Right ventricle myocardium superior (tissue), 1 donor: Measurements from ENCODE around the gene NCOA5. TPM values are rescaled to one million over a fixed set of nuclear protein-coding genes. Genes with fewer than 3 reads are reported as not detected.

ENCODE experiments used
- ATAC-seq: fragments of 200-7000 bp; cut with Tn5 transposase; one replicate; pipeline ENCODE4 v1.9.1; 2020; ENCODE audit warnings: mild to moderate bottlenecking; ENCODE audit not compliant: poor library complexity
- DNase-seq: peaks from one replicate; pipeline ENCODE4 v3.0.0-alpha.2; 2020
- intact Hi-C: fragments of 100-400 bp; cut with DNase I; formaldehyde crosslinking; loops from one replicate; pipeline ENCODE4 v1.11.2; 2022
- total RNA-seq: library from RNA; stranded (reverse); fragmentation: NEBNext Ultra II Directional; extraction: Animal tissue kit (Norgen Biotek cat#: 25700); gene quantifications from one replicate; pipeline ENCODE4 v1.2.1, GENCODE V29; 2021
- donor health status: DM: no; HTN: yes; CAD: no; lungs with severe emphysema.

The NCOA5 gene
- total RNA-seq, 1 donor from 2014 or later: 23.0 TPM

DNA sequence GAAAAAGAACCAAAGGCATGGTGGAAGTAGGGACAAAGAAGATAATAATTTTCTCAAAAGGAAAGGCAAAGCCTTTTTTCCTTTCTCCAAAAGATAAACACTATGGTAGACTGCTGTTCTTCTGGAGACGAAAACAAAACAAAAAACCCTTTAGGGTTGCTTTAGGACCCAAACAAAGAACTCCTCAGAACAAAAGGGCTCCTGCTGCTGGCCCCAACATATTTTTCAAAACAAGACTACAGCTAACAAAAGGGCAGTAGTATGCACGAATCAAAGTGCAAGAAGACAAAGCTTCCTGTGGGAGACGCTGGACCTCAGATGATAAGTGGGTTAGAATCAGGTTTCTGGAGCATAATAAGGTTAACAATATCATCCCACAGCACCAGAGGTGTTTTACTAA, 15.8 kb downstream of the NCOA5 start:
- DNase-seq: no peak
- ATAC-seq: no peak
- intact Hi-C loops: no loop called here

- DNase-seq (no peak), ATAC-seq (no peak)
- intact Hi-C loops: no loop called here
Observed at GRCh38 chr20:46073443-46073842, 16.3 kb downstream of the NCOA5 start.

DNA sequence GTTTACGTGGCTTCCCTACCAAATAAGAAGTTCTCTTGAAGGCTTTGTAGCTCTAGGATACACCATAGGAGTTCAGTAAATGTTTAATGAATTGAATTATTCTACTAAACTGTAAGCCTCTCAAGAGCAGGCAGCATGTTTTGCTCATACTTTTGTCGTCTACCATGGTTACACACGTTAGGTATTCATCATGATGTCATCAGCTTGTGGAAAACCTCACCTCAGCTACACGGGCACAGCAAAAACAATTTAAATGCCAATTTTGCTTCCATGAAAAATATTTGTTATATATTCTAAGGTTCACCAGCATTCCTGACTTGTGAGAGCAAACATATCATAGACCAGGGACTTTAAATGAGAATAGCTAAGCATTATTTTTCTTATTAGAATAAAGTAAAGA, 16.7 kb downstream of the NCOA5 start:
- ATAC-seq (no peak), DNase-seq (no peak)
- intact Hi-C loops: no loop called here

DNA sequence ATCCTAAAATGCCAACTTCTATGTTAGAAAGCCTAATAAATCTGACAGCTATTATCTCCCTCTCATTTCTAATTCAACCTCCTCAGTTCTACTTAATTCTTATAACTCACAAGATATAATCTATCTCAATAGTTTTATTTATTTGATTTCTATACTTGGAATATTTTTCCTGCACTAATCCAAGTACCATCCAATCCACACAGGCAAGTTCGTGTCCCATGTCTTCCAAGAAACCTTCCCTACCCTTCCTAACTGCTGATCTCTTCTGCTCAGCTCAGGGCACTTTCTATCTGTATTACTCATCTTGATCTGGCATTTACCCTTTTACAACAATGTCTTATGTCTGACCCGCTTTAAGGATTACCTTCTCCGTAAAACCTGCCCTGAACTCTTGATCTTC, 18.2 kb downstream of the NCOA5 start:
- no peak for DNase-seq
- intact Hi-C loops: no loop called here
- ATAC-seq: no peak

GRCh38 chr20:46070215-46070900, 19.4 kb downstream of the NCOA5 start:
- DNase-seq: no peak
- intact Hi-C loops: no loop called here
- ATAC-seq: no peak

- ATAC-seq (no peak), DNase-seq (no peak)
- intact Hi-C loops: no loop called here
Observed at GRCh38 chr20:46065691-46066090, 24.1 kb downstream of the NCOA5 start.

DNA sequence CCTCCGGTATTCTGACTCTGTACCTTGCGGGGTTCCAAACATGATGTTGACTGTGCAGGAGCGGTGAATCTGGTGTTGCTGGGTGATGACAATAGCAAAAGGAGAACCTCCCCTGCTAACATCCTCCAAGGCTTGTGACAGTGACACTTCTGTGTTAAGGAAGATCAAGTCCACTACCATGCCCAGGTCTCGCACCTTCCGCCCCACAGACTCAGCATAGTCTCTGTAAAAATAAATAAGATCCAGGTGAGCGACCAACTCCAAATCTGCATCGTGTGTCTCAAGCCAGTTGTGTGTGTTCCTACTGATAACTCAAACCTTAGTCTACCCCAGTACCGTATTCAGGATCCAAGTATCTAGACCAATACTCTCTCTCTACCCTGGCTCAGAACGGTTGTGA, 24.8 kb downstream of the NCOA5 start:
- no peak for ATAC-seq
- intact Hi-C loops: no loop called here
- no peak for DNase-seq

DNA sequence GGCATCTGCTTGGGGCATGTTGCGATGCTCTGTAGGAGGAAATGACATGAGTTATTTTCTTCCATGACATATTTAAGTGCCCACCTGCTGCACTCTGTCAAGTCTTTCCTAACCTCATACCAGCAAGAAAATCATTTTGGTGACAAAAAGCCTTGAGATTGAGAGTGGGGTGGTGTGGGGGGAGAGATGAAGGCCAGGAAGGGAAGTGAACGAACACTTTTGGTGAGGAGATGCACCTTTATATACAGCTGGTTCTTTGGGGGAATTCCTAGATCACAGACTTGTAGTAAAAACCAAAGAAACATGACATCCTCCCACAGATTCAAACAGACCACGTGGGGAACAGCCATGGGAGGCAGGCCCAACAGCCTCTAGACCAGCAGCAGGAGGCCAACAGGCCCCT, 26.1 kb downstream of the NCOA5 start:
- intact Hi-C loops: no loop called here
- ATAC-seq: no peak
- DNase-seq: no peak

GRCh38 chr20:46063151-46063550, 26.6 kb downstream of the NCOA5 start:
- intact Hi-C loops: no loop called here
- ATAC-seq (no peak), DNase-seq (no peak)

DNA sequence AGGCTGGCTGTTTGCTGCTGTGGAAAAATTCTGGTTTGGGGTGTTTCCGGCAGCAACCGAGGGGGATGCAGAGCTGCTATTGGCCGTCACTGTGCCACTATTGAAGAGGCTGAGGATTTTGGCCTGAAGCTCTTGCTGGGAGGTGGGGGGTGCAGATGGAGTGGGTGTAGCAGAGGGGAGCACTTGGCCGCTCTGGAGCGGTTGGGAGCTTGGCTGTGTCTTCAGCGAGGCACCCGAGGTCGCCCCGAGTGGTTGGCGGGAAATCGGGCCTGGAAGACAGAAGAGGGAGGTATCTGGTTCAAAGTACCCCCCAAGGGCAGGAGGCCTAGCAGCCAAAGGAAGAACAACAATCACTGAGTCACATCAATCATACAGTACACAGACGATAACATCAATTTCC, 27.1 kb downstream of the NCOA5 start:
- intact Hi-C loops: no loop called here
- ATAC-seq (no peak), DNase-seq (no peak)

- intact Hi-C loops: no loop called here
- ATAC-seq: no peak
- DNase-seq: no peak
Observed at GRCh38 chr20:46062151-46062550, 27.6 kb downstream of the NCOA5 start.

GRCh38 chr20:46060975-46061374, 28.8 kb downstream of the NCOA5 start:
- DNase-seq (no peak), ATAC-seq (no peak)
- intact Hi-C loops: no loop called here

DNA sequence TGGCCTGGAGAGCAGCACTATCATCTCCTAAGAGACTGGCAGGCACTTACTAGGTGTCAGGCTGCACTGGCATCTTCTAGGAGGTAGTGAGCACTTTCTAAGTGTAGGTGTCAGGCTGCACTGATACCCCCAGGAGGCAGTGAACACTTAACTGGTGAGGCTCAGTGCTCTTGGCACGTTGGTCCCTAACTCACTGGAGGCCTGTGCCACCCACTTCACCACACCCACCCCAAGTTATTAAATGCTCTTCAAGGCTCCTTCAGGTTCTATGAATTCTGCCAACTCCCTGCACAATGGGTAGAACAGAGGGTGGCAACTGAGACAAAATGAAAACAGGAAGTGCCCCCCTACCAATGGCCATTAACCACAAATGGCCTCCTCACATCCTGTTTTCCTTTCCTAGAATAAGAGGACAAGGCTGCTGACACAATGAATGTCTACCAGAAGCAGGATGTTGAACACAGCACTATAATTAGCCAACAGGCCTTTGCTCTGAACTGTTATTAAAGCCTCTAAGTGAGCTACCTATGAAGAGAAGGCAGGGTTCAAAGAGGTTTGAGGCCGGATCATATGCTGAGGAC, 29.4 kb downstream of the NCOA5 start:
- ATAC-seq (peak; percentile 13), DNase-seq (no peak)
- intact Hi-C loops: no loop called here

GRCh38 chr20:46058599-46059281, 31.0 kb downstream of the NCOA5 start:
- intact Hi-C loops: no loop called here
- no peak for DNase-seq

DNA sequence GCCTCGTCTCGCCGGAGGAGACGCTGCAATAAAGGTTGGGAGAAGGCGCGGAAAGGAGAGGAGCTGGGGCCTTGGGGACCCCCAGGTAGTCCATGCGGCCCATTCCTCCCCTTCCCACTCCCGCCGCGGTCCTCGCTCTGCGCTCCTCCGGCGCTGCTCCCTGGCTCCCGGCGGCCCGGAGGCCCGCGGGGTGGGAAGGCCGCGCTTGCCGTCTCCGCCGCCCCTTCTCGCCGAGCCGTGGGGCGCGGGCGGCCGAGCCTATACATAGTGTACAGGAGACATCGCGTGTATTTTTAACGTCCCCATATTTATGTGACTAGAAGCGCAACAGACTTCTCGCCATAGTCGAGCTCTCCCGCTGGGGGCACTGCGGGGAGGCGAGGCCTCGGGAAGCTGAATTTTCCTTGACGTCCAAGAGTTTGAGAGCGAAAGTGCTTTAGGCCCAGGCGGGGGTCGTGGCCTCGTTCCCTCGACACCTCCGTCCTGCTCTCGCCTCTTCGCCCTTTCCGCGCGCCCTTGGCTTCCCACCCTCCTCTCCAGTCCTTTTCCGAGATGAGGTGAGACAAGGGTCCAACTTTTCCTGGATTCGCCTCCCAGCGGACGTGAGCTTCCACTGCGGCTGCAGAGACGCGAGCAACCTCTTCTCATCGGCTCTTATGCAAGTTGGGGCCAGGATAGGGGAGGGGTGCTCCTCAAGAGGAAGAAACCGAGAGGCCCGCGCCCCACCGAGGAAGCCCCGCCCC, 31.7 kb downstream of the NCOA5 start:
- ATAC-seq (peak; percentile 52), DNase-seq (peak; percentile 78)
- intact Hi-C loops: no loop called here

More at GRCh38 chr20:46058599-46059281, 31.0 kb downstream of the NCOA5 start:
- ATAC-seq: peak; percentile 5

GRCh38 chr20:46056970-46057855, 32.5 kb downstream of the NCOA5 start:
- DNase-seq: peak; percentile 68
- ATAC-seq: peak; percentile 64
- intact Hi-C loops: no loop called here

DNA sequence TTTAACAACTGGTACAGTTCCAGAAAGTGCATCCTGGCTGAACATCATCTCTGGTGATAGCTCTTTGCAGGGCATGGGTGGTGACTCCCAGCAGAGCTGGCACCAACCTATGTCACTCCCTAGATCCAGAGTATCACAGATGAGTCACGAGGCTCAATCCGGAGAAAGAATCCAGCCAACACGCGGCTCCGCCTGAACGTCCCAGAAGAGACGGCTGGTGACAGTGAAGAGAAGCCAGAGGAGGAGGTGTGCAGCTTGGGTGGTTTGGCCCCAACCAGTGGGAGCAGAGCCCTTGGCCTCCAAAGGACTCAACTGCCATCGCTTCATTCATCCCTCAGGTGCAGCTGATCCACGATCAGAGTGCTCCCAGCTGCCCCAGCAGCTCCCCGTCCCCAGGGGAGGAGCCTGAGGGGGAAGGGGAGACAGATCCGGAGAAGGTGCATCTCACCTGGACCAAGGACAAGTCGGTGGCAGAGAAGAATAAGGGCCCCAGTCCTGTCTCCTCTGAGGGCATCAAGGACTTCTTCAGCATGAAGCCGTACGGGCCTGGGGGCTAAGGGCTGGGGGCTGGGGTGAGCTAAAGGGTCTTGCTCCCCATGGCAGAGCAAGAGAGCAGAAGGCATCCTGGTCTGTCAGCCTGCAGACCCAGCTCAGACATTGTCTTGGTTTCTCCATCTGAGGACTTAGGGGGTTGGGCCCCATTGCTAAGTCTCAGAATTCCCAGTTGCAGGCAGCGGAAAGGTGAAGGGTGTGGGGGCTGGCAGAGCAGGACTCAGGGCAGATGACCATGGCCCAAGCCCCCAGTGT, 33.5 kb downstream of the NCOA5 start:
- intact Hi-C loops: no loop called here
- ATAC-seq (no peak), DNase-seq (no peak)

GRCh38 chr20:46055269-46055668, 34.5 kb downstream of the NCOA5 start:
- DNase-seq (no peak), ATAC-seq (no peak)
- intact Hi-C loops: no loop called here
